Inflammatory macrophage treated with lipopolysaccharide for 4 hours (primary cell): ENCODE results near the gene TOR1A.

Source experiments
- DNase-seq: peaks from one replicate; pipeline ENCODE4 v3.0.0-alpha.2; 2020

The TOR1A gene

GRCh38 chr9:129851821-129852220, 27.9 kb upstream of the TOR1A start:
- DNase-seq = no peak

- DNase-seq = no peak
Observed at GRCh38 chr9:129850821-129851550, 27.1 kb upstream of the TOR1A start.

- no peak for DNase-seq
Observed at GRCh38 chr9:129849901-129850300, 26.0 kb upstream of the TOR1A start.

GRCh38 chr9:129848712-129849441, 24.9 kb upstream of the TOR1A start:
- DNase-seq = no peak

- no peak for DNase-seq
Observed at GRCh38 chr9:129845373-129845772, 21.4 kb upstream of the TOR1A start.

GRCh38 chr9:129841071-129841470, 17.1 kb upstream of the TOR1A start:
- no peak for DNase-seq

GRCh38 chr9:129840034-129840433, 16.1 kb upstream of the TOR1A start:
- no peak for DNase-seq

- DNase-seq = peak; percentile 8
Observed at GRCh38 chr9:129839324-129840023, 15.5 kb upstream of the TOR1A start.

GRCh38 chr9:129838707-129839259, 14.8 kb upstream of the TOR1A start:
- peak; percentile 79 for DNase-seq

- DNase-seq = no peak
Observed at GRCh38 chr9:129836311-129837007, 12.5 kb upstream of the TOR1A start.

- DNase-seq = no peak
Observed at GRCh38 chr9:129835860-129836223, 11.9 kb upstream of the TOR1A start.

- peak; percentile 97 for DNase-seq
Observed at GRCh38 chr9:129835128-129835859, 11.4 kb upstream of the TOR1A start, which contains the start of the genes C9orf78 and USP20. C9orf78 (minus strand) TSS chr9:129835275; CDS start chr9:129835221, 54 bp downstream. USP20 (plus strand) TSS chr9:129835458; CDS start chr9:129852556, 17,098 bp downstream.

GRCh38 chr9:129834489-129835127, 10.7 kb upstream of the TOR1A start:
- DNase-seq = peak; percentile 35

GRCh38 chr9:129832982-129833381, 9.0 kb upstream of the TOR1A start:
- DNase-seq = no peak

- no peak for DNase-seq
Observed at GRCh38 chr9:129828969-129829368, 5.0 kb upstream of the TOR1A start.

GRCh38 chr9:129828051-129828450, 4.1 kb upstream of the TOR1A start:
- no peak for DNase-seq

GRCh38 chr9:129826759-129827158, 2.8 kb upstream of the TOR1A start:
- no peak for DNase-seq

- DNase-seq = no peak
Observed at GRCh38 chr9:129826344-129826743, 2.4 kb upstream of the TOR1A start.

GRCh38 chr9:129823542-129823934, 398 bp downstream of the TOR1A start:
- DNase-seq = no peak

GRCh38 chr9:129822898-129823541, 916 bp downstream of the TOR1A start:
- no peak for DNase-seq
